HG03025 (cell line): ENCODE data around the gene EGFL7.

ENCODE experiments used
- ATAC-seq: cut with Tn5 transposase; IDR thresholded peaks from one replicate; pipeline ENCODE4 v1.9.1; 2021; ENCODE audit warnings: mild to moderate bottlenecking, moderate library complexity; ENCODE audit not compliant: unreplicated experiment, low FRiP score

The EGFL7 gene

DNA sequence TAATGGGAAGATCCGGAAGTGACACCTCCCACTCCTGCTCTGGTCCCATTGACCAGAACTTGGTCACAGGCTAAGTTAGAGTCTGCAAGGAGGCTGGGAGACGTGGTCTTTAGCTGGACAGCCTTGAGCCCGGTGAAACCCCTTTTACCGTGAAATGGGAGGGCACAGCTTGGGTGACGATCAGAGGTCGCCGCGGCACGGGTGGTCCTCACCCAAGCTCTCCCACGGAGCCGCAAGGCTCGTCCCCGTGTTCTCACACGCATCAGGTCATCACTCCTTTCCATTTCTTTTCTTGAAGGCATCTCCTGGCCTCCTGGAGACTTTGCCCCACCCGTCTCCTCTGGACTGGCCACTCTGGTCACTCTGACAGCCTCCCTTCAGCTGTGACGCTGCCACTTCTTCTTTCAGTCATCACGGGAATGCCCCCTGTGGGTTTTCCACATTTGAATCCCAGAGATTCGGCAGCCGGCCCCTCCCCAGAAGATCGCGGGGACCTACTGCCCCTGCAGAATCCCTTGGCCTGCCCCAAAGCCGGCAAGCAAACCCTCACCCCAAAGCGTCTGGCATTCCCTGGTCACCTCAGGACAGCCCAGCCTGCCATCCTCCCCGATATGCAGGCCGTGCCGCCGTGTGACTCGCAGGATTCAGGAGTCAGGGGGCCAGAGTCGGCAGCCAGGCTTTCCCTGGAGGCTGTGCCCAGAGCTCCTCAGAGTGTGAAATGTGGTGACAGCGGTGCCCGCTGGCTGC, 18.9 kb upstream of the EGFL7 start:
- no peak for ATAC-seq

DNA sequence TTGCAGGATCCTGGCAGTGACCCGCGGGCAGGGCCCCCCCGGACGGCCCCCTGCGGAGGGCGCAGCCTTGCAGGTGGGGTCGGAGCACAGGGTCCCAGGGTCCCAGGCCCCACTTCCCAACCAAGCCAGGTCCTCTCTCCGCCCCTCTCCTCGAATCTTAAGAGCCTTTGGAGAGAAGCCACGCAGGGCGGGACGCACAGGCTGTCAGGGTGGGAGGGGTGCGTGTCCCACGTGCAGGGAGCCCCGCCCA, 18.4 kb upstream of the EGFL7 start:
- ATAC-seq: no peak

DNA sequence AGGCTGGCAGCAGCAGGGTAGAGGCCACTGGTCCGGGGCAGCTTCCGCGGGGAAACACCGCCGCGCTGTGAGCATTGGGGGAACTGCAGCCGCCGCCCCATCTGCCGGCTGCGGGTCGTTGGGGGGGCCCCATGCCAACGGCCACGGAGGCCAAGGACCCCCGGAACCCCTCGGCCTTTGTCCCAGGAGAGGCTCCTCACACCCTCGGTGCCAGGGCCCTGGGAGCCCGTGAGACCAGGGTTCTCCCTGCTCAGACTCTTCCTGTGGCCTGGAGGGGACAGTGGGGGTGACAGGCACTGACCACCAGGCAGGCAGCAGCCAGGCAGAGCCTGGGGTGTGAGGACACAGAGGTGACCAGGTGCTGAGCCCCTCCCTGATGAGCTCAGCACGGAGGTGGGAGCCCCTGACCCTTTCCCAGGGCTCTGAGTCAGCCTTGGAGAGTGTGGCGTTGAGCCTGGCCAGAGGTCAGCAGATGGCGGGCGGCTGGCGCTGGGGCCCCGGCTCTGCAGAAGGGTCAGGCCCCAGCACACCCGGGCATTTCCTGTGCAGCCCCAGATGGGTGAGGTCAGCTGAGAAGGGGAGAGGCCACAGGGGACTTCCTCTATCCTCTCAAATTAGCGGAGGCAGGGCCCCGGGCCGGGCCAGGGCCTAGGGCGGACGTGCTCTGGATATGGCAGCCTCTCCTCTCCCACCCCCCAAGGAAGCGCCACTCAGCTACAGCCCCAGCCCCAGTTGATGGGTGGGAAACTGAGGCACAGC, 17.9 kb upstream of the EGFL7 start:
- ATAC-seq: no peak

DNA sequence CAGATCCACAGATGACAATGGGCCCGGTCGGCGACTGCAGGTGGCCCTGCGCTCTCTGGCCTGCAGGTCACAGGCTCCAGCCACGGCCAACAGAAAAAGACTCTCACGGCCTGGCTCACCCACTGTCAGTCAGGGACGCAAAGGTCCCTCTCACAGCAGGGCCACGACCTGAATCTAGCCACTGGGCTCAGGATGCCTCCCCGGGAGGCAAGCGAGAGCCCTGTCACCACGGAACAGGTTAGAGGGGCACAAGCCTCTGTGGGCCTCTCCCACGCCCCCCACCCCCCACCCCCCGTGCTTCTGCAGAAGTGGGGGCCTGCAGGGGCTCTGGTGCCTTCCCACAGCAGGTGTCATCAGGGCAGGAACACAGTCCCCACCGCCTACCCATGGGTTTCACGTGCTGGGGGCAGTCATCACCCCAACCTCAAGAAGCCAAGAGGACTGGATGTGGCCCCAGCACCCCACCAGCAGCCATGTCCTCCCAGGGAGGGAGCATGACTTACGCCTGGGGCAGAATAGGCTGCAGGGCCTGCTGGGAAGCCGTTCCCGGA, 17.3 kb upstream of the EGFL7 start:
- no peak for ATAC-seq

DNA sequence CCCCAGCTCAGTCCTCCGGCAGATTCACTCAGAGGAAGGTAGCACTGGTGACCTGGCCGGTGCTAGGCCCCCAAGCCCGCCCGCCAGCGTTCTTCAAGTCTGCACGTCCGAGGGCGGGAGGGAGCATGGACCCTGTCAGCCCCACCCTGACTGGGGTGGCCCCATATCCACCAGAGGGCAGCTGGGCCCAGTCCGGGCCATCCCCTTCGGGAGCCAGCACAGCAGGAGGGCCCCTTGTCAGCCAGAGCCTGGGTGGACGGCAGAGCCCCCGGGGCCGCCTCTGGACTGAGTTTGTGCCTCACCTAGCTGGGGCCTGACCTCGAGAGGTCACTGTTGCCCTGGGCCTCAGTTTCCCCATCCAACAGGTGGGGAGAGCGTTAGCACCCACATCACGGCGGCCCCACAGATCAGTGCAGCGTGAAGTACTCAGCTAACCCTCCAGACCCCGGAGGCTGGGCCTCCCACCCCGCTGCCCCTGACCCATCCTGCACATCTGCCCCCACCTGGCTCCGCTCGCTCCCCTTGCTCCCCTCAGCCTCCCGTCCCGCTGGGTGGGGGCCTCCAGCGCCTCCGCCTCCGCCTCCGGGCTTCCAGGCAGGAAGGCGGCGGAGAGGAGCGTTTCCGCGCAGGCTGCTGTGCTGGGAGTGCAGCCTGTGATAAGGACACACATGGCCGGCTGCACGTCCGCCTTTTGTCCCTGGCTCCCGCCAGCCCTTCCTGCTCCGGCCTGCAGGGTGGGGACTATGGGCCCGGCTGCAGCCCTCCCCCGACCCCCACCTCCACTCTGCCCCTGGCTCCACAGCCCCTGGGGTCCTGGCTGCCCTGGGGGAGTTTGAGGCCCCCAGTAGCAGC, 16.6 kb upstream of the EGFL7 start:
- no peak for ATAC-seq

DNA sequence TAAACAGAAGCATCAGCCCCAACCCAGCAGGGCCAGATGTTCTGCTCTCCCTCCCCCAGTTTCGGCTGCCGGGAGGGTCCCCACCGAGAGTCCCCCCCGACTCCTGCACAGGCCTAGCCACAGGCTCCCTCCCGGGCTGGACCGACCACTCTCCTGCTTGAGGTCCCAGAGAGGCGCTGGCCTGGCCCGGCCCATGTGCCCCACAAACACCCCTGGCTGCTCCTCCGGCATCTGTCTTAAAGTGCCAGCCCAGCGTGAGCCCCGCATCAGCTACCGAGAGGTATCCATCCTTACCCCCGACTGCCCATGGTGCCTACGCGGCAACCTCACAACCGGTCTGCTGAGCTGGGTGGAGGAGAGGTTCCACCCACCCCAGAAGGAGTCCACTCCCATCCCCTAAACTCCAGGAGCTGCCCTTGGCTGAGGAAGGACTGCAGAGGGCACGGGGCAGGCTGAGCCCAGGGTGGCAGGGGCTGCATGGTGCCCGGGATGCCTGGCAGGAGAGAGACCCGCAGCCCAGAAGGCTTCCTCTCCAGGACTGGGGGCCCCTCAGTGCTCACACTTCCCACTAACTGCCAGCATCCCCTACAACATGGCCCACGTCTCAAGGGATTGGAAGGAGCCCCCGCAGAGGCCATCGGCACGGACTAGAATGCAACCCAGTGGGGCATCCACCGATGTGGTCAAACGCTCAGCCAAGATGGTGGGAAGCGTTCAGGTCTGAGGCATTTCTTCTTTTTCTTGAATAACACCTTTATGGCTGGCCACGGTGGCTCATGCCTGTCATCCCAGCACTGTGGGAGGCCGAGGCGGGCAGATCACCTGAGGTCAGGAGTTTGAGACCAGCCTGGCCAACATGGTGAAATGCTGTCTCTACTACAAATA, 15.6 kb upstream of the EGFL7 start:
- ATAC-seq: no peak

DNA sequence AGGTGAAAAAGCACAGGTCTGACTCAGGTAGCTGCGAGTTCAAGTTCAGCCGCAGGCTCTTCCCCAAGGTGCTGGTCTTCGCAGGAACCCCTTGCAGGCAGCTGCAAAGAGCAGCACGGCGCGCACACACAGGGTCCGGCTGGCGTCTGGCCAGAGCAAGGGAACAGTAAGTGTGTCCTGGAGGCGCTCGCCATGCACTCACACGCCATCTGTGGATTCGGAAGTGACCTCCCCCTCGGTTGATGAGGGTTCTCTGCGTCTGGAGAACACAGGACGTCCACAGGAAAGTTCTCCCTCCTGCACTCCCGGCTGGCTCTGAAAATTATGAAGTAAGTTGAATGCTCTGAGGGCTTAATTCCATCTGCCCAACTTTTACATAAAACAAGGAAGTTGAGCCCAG, 14.0 kb upstream of the EGFL7 start:
- no peak for ATAC-seq

DNA sequence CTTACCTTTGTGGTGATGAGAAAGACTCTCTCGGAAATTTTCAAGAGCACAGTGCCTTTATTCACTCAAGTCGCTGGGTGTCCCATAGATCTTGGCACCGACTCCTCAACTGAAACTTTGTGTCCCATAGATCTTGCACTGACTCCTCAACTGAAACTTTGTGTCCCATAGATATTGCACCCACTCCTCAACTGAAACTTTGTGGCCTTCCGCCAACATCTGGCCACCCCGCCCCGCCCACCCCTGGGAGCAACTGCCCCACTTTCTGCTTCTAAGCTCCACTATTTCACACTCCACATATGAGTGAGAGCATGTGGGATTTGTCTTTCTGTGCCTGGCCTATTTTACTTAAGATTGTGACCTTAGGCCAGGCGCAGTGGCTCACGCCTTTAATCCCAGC, 12.7 kb upstream of the EGFL7 start:
- no peak for ATAC-seq

DNA sequence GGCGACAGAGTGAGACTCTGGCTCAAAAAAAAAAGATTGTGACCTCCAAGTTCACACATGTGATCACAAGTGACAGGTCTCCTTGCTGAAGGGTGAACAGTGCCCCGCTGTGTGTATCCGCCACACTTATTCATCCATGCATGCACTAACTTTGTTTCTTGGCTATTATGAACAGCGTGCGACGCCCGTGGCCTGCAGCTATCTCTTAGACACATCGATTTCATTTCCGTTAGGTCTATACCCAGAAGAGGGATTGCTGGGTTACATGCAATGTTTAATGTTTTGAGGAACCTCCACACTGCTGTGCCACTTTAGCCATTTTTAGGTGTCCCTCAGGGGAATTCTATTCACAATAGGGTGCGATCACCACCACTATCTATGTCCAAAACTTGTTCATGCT, 12.1 kb upstream of the EGFL7 start:
- no peak for ATAC-seq

DNA sequence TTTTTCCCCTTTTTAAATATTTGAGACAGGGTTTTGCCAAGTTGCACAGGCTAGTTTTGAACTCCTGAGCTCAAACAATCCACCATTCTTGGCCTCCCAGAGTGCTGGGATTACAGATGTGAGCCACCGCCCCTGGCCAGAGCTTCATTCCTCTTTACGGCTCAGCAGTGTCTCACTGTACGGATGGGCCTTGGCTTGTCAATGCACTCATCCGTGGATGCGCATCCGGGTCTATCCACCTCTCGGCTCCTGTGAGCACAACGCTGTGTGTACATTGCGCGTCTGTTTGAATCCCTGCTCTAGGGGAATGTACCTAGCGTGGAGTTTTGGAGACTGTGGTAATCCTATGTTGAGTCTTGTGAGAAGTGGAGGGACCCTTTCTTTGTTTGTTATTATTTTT, 10.9 kb upstream of the EGFL7 start:
- ATAC-seq: no peak

DNA sequence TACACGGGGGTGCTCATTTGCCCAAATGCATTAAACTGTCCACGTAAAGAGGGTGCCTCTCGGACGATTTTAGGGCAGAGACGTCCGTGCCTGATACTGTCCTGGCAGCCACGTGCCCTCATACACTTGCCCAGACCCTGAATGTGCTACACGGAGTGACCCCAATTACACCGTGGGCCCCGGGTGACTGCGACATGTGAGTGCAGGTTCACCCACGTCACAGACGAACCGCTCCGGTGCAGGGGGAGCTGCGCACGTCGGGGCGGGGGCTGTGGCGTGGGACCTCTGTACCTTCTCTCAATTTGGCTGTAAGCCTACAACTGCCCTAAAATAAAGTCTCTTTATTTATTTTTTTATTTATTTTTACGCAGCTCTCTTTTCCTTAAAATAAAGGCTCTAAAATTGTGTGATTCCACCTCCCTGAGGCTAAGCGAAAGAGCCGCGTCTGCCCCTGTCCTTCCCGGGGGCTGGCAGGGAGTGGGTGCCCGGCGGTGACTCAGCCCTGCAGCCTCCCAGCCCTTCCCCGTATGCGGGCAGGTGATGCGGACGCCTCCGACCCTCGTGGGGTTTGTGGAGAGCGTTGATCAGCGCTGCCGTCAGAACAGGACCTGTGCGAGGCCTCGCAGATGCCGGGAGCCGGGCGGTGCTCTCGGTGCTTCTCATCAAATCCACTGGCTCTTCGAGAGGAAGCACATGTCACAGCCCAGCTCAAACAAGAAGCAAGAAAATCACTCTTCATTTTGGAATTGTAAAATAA, 9.2 kb upstream of the EGFL7 start:
- no peak for ATAC-seq

DNA sequence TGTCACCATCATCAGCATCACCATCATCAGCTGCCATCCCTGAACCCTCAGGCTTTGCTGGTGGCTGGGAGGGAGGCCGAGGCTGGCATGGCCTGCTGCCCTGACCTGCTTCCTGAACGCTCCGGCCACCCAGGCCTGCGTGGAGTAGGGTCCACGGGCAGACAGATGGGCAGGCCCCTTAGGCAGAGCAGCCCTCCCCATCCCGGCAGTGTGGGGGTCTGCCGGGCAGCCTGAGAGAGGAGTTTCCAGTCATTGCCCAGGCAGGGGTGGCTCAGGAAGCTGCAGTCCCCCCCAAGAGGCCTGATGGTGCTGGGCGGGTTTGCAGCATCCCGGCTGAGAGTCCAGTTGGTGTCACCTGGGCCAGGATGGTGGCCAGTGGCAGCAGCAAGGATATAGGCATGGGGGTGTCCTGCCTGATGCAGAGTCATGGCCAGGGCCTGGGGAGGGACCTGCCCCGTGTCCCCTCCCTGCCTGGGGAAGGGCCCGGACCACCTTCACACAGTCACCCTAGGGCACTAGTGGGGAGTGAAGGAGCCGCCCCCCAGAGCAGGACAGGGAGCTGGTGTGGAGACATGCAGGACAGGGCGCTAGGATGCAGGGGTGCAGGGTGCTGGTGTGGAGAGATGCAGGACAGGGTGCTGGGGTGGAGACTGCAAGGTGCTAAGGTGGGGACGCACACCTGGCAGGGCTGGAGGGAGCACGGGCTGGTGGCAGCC, 7.7 kb upstream of the EGFL7 start:
- ATAC-seq: no peak

DNA sequence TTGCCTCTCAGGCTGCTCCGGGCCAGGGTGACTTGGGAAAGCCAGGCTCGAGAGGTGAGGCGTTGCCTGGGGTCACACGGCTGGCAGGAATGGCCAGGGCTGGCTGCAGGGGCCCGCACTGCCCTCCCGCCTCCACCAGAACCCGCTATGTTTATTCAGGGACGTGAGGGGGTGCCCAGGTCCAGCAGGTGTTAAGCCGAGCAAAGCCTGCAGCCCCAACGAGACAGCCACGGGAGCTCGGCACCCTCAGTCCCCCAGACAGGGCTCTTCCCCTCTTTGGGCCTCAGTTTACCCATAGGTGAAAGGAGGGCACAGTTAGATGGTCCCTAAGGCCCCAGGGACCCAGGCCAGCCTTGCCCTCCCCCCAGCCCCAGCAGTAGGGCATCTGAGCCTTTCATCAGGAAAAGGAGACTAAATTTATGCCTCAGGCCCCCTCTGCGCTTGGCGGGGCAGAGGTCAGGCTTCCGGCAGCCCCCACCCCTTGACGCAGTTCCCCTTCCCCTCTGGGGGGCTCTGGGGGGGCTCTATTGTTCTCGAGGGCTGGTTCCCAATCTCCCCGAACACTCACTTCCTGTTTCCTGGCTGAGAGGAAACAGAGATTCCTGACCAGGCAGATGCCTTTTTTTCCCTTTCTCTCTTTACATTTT, 7.1 kb upstream of the EGFL7 start:
- no peak for ATAC-seq

DNA sequence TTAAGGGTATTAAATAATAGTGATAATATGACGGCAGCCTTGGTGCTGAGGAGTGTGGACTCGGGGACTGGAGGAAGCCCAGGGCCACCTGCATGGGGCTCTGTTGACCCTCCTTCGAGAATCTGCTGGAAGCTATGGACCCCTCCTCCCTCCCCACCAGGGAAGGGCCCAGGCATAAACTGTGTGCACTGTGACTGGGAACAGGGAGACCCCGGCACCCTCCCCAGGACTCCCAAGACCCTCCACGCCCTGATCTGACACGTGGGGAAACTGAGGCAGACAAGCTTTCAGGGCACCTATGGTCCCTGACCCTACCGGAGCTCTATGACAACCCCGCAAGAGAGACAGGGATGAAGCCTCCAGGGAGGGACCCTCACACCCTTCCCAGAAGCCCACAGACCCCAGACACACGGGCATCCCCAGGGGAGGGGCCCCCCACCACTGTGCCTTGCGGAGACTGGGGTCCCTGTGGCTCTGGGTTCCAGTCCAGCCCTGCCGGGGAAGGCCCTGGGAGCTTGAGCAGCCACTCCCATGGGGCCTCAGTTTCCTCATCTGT, 6.5 kb upstream of the EGFL7 start:
- no peak for ATAC-seq

DNA sequence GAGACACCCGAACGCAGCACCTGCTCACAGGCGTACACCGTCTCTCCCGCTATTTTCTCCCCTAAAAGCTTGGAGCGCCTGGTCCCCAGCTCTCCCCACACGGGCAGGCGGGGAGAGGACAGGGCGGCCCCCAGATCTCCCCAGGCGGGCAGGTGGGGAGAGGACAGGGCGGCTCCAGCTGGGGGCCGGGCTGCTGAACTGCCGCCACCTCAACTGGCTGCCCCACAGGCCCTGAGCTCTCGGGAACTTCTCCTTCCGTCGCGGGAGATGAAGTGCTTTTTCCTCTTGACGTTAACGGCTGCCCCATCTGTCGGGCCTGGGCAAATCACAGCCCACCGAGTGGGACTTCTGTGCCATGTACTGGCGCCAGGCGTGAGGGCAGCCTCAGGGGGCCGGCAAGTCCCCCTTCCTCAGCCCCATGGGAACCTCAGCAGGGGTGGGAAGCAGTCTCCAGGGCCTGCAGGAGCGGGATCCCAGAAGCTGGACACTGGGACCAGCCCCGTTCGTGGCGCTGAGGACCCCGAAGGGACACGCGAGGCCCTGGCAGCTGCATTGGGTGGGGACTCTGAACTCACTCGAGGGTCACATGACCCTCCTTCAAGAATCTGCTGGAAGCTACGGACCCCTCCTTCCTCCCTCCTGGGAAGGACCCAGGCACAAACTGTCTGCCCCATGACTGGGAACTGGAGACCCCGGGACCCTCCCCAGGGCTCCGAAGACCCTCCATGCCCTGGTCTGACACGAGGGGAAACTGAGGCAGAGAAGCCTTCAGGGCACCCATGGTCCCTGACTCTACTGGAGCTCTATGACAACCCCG, 5.7 kb upstream of the EGFL7 start:
- ATAC-seq: no peak

DNA sequence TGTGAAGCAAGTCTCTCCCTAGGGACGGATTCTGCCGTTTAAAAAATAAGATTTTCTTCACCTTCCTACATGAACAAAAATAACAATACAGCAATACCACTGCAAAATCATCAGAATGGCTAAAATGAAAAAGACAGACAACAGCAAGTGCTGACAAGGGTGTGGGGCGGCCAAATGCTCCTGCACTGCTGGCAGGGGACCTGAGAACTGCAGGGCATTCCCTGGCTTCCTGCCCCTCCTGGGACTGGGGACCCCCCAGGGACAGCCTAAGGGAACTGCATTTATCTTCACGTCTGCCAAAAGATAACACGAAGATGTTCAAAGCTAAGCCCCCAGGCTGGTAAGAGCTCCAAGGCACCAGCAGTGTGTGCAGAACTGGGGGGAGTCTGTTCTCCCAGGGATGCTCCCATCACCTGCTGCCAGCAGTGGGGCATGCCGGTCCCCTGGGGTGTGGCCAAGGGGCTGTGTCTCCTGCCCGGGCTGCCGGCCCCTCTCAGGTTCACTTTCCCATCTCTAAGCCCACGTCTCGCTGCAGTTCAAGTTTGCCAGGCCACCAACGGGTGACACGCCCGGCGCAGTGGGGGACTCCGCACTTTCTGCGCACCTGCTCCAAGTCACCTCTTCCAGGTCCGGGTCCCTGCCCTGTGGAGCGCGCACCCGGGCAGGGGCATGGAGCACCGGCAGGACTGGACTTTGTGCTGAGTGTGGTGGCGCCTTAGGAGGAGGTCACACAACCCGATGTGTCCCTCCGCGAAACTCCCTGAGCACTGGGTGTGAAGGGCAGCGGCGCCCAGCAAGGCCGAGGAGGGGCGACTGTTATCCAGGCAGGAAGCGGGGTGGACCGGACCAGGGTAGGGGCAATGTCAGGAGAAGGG, 4.5 kb upstream of the EGFL7 start:
- no peak for ATAC-seq
